Measurements from ENCODE around the gene UQCC5. TPM values are rescaled to one million over a fixed set of nuclear protein-coding genes. Genes with fewer than 3 reads are reported as not detected.

Gene UQCC5
- total and polyA plus RNA-seq, 2 donors (not counting 3 experiments of a cell fraction or from before 2014, with no cell fraction given), result 9.9 to 22.6 TPM

- Histone ChIP-seq H3K36me3 (ENCODE audit: control insufficient read depth in 2 of 2, extremely low read depth in 1 of 2, insufficient read depth in 2 of 2, low read length in 2 of 2) (peaks cover 8 to 69% of the 10 kb centered on the region in 2 experiments), H3K9me3 (replicated peaks; ENCODE audit: control insufficient read depth, insufficient read depth, low read length) (no peaks in the 10 kb centered on the region), H3K4me3 (replicated peaks in 1 of 3; ENCODE audit: insufficient read depth in 1 of 3, low read depth in 1 of 3, low read length in 3 of 3) (no peak overlapping the region), H3K9ac (replicated peaks; ENCODE audit: extremely low read depth, insufficient read depth, low read length) (no peak overlapping the region), H3K4me2 (ENCODE audit: insufficient read depth, low read length) (no peak overlapping the region), H2AFZ (ENCODE audit: low read depth, low read length) (no peak overlapping the region), H3K9me1 (replicated peaks; ENCODE audit: control insufficient read depth, extremely low read depth, insufficient read depth, low read length) (no peaks in the 10 kb centered on the region), H3K4me1 (ENCODE audit: control insufficient read depth, extremely low read depth, insufficient read depth, low read length) (peaks cover 39% of the 10 kb centered on the region), H3K79me2 (ENCODE audit: control insufficient read depth, insufficient read depth, low read length) (no peaks in the 10 kb centered on the region), H3K27ac (ENCODE audit: insufficient read depth, low read depth, low read length) (no peak overlapping the region), H4K20me1 (replicated peaks; ENCODE audit: control insufficient read depth, extremely low read depth, insufficient read depth, low read length) (no peaks in the 10 kb centered on the region), H3K27me3 (ENCODE audit: control insufficient read depth in 2 of 2, insufficient read depth in 2 of 2, low read length in 2 of 2) (no peaks in the 10 kb centered on the region)
- DNase-seq (ENCODE audit: low read depth, low spot score) (no peak), FAIRE-seq (no peak)
- dilution Hi-C loops (cut with MboI; ENCODE audit: extremely low pct_ligation_motif_present, low sequenced_read_pairs), result no loop called here
- ChIA-PET POLR2A (no interaction called here), CTCF (interaction anchor here (0.6 to 4.9 kb wide), 2 partner anchors 17 to 155 kb away, joined by 7 to 29 read pairs; no protein-coding TSS in a partner anchor)
- intact Hi-C loops (cut with micrococcal nuclease), result no loop called here
- TF ChIP-seq JUN (IDR thresholded peaks at IDR 0.05; ENCODE audit: borderline replicate concordance, insufficient read depth, insufficient read length, low read depth) (no peak), CTCF (IDR thresholded peaks at IDR 0.05; ENCODE audit: extremely low read depth in 1 of 2, insufficient read depth in 1 of 2, low read depth in 1 of 2, low read length in 2 of 2) (no peak), MAX (IDR thresholded peaks at IDR 0.05; ENCODE audit: insufficient read depth, insufficient read length) (no peak), EZH2 (IDR thresholded peaks at IDR 0.05; ENCODE audit: borderline replicate concordance, low read depth, low read length, severe bottlenecking) (no peak), GATA2 (IDR thresholded peaks at IDR 0.05; ENCODE audit: insufficient read depth, insufficient read length, low read depth, low read length) (no peak), POLR2A (IDR thresholded peaks at IDR 0.05; ENCODE audit: low read depth, low read length) (no peak)
- BruUV-seq (replicated peaks), result TSS peak; percentile 4
Measured at GRCh38 chr3:52487788-52488691, 48.4 kb upstream of the UQCC5 start.
